A673 (cell line): ENCODE measurements around the gene ERI3.

Experiments
- EZH2 ChIP-seq: fragments of 200-600 bp; sonication (generic); IDR thresholded peaks from 2 replicates; pipeline ENCODE4 v1.6.1; 2017; ENCODE audit warnings: borderline replicate concordance, low read depth, mild to moderate bottlenecking, mixed read lengths, antibody characterized with exemption, low read length; ENCODE audit not compliant: poor library complexity, severe bottlenecking
- TF ChIP-seq, protein P1 (sequence below): fragments of 300-800, 200-600 bp; sonication (generic); conservative IDR thresholded peaks from 2 replicates; pipeline ENCODE4 v1.5.1; 2017; ENCODE audit warnings: low read depth, mild to moderate bottlenecking, antibody characterized with exemption, low read length, moderate library complexity, mixed read lengths

DNA sequence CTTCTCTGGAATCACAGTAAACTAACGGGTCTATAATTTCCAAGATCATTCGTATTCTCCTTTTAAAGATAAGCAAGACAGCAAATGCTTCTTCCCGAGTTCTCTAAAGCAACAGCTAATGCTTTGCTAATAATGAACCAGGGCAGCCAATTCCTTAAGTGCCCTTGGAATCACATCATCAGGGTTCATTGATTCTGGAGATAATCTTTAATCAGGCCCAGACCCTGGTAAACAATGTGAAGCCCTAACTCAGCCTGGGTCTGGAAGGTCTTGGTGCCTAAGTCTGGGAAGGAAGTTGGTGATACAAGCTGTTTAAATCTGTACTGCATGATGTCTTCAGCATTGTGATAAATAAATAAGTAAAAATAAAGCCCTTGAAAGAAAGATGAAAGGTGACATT is 18.4 kb downstream of the ERI3 start:
- TF ChIP-seq, protein P1, sequence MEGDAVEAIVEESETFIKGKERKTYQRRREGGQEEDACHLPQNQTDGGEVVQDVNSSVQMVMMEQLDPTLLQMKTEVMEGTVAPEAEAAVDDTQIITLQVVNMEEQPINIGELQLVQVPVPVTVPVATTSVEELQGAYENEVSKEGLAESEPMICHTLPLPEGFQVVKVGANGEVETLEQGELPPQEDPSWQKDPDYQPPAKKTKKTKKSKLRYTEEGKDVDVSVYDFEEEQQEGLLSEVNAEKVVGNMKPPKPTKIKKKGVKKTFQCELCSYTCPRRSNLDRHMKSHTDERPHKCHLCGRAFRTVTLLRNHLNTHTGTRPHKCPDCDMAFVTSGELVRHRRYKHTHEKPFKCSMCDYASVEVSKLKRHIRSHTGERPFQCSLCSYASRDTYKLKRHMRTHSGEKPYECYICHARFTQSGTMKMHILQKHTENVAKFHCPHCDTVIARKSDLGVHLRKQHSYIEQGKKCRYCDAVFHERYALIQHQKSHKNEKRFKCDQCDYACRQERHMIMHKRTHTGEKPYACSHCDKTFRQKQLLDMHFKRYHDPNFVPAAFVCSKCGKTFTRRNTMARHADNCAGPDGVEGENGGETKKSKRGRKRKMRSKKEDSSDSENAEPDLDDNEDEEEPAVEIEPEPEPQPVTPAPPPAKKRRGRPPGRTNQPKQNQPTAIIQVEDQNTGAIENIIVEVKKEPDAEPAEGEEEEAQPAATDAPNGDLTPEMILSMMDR = no peak
- TF ChIP-seq EZH2 = no peak
